GM21723 (cell line): ENCODE results near the gene CDH6.
"Not testable (repeated sequence)": the region's sequence is repeated elsewhere in the genome, so short reads cannot be mapped to it uniquely, and the experiment has no call there.

Experiments
- ATAC-seq: cut with Tn5 transposase; IDR thresholded peaks from one replicate; pipeline ENCODE4 v1.9.1; 2021; ENCODE audit warnings: mild to moderate bottlenecking, moderate library complexity; ENCODE audit not compliant: unreplicated experiment

Gene CDH6

GRCh38 chr5:31322946-31323345, 129.5 kb downstream of the CDH6 start:
- ATAC-seq: no peak

- ATAC-seq: no peak
Observed at GRCh38 chr5:31324842-31325241, 131.4 kb downstream of the CDH6 start.

GRCh38 chr5:31328040-31328733, 134.7 kb downstream of the CDH6 start:
- no peak for ATAC-seq

- ATAC-seq: no peak
Observed at GRCh38 chr5:31329715-31330114, 136.2 kb downstream of the CDH6 start.

- no peak for ATAC-seq
Observed at GRCh38 chr5:31332160-31332559, 138.7 kb downstream of the CDH6 start.

- ATAC-seq: no peak
Observed at GRCh38 chr5:31333475-31333874, 140.0 kb downstream of the CDH6 start.

GRCh38 chr5:31334061-31334860, 140.8 kb downstream of the CDH6 start:
- ATAC-seq: no peak

- no peak for ATAC-seq
Observed at GRCh38 chr5:31335456-31335855, 142.0 kb downstream of the CDH6 start.

- ATAC-seq: no peak
Observed at GRCh38 chr5:31343946-31344345, 150.5 kb downstream of the CDH6 start.

- ATAC-seq: no peak
Observed at GRCh38 chr5:31346896-31347551, 153.5 kb downstream of the CDH6 start.

GRCh38 chr5:31347552-31347905, 154.0 kb downstream of the CDH6 start:
- ATAC-seq: no peak

GRCh38 chr5:31350395-31350794, 156.9 kb downstream of the CDH6 start:
- no peak for ATAC-seq

GRCh38 chr5:31355337-31355736, 161.9 kb downstream of the CDH6 start:
- no peak for ATAC-seq

- no peak for ATAC-seq
Observed at GRCh38 chr5:31357038-31357437, 163.6 kb downstream of the CDH6 start.

GRCh38 chr5:31359839-31360238, 166.4 kb downstream of the CDH6 start:
- ATAC-seq: no peak

GRCh38 chr5:31361234-31361633, 167.7 kb downstream of the CDH6 start:
- ATAC-seq: no peak

GRCh38 chr5:31361704-31362528, 168.4 kb downstream of the CDH6 start:
- not testable (repeated sequence) for ATAC-seq

GRCh38 chr5:31362529-31362900, 169.0 kb downstream of the CDH6 start:
- no peak for ATAC-seq

GRCh38 chr5:31362931-31363568, 169.6 kb downstream of the CDH6 start:
- no peak for ATAC-seq

- no peak for ATAC-seq
Observed at GRCh38 chr5:31364881-31365636, 171.6 kb downstream of the CDH6 start.
